NCI-H345 treated with DMSO at 0.1 percent for 48 hours (cell line): Measurements from ENCODE around the gene WDR37.

Source experiments
- DNase-seq: peaks from one replicate; lab custom pipeline; 2025; ENCODE audit not compliant: unreplicated experiment; lab: John Stamatoyannopoulos, UW

WDR37 gene

DNA sequence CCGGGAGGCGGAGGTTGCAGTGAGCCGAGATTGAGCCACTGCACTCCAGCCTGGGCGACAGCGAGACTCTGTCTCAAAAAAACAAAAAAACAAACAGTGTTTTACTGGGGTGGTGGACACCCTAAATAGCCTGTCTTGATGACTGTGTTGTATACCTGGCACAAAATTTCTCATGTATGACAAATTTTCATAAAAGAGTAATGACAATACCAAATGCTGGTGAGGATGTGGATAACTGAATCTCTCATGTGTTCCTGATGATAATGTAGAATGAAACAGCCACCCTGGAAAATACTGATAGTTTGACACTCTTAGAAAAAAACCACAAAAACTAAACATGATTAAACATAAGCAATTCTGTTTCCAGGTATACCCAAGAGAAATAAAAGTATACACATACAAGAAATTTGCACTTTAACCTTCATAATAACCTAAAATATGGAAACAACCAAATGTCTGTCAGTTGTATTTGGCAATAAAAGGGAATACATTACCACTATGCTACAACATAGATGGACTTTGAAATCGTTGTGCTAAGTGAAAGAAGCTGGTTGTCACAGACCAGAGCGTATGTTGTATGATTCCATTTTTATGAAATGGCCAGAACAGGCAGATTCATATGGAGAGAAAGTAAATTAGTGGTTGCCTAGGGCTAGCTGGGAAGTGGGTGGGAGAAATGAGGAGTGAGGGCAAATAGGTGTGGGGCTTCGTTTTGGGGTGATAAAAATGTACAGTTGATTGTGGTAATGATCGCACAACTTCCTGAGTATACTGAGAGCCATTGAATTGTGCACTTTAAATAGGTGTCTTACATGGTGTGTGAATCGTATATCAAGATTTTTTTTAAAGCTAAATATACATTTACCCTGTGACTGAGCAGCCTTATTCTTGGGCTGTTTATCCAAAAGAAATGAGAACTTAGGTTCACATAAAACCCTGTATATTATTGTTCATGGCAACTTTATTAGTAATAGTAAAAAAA is 12.5 kb downstream of the WDR37 start:
- no peak for DNase-seq

DNA sequence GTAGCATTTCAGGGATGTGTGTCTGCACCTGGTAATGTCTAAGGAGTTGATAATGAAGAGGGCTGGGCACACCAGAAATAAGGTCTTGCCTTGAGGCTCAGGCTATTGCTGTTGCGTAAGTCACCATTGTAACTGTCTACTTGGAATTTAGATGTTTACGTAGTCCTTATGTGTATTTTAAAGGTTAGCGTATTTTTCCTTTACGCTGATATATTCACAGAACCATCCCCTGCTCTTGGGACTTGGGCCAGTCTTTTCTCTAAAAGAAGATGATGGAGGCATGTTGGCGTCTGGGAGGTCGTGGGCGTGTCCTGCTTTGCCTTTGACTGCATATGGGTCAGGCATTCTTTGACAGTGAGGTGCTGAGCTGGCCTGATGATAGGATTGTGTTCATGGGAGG is 14.7 kb downstream of the WDR37 start:
- no peak for DNase-seq

DNA sequence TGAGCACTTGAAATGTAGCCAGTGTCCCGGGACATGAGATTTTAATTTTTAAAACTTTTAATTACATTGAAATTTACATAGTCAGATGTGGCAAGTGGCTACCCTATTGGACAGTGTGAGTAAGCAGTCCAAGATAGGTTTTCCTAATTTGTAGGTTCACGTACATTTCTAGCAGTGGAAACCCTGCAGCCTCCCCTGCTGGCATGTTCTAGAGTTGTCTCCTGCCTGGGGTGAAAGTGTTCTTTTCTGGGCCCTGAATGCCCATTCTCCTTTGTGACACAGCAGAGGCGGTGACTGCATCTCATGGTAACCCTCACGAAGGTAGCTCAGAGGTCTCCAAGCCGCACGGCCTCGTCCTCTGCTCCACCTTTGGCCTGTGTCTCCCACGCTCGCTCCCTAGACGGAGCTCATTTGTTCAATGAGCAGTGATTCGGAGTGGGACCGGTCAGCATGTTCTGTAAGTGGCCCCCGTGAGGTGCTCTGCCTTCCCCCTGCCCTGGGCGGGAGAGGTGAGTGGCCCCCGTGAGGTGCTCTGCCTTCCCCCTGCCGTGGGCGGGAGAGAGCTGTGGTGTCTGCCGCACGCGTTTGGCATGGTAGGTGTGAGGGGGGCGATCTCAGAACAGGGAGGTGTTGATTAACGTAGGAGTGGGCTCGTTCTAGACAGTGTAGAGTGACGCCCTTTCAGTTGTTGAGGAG is 18.0 kb downstream of the WDR37 start:
- no peak for DNase-seq

DNA sequence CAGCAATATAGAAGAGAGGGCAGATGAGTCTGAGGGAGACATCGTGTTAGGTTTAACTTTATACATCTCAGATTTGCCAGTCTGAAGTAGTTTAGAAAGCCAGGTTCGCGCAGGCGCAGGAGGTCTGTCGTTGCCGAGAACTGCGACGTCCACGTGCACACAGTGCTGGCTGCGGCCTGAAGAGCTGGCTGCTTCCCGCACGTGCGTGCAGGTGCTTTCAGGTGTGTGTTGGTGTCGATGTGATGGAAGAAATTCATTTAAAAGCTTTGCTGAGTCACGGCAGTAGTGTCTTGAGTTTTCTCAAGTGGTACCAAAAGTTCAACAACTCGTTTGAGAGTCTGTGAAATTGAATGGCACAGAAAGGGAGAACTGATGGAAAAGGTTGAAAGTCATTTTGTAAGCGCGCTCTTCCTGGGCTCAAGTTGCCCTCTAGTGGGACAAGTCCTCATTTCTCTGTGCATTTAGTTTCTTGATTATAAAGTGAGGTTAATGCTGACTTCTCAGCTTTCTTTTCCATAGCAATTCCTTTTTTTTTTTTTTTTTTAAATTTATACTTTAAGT is 18.6 kb downstream of the WDR37 start:
- no peak for DNase-seq

DNA sequence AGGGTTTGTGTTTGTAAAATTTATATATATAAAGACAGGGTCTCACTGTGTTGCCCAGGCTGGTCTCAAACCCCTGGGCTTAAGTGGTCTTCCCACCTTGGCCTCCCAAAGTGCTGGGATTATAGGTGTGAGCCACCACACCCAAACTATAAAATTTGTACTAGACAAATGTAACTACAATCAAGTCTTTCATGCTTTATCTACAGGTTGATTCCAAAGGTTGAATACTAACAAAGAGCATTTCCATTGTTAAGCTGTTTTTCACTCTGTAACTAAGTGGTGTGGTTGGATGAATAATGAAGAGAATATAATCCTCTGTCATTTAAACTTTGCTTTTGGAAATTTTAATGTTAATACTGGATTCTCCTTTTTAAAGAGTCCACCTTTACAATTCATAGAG is 22.5 kb downstream of the WDR37 start:
- no peak for DNase-seq

DNA sequence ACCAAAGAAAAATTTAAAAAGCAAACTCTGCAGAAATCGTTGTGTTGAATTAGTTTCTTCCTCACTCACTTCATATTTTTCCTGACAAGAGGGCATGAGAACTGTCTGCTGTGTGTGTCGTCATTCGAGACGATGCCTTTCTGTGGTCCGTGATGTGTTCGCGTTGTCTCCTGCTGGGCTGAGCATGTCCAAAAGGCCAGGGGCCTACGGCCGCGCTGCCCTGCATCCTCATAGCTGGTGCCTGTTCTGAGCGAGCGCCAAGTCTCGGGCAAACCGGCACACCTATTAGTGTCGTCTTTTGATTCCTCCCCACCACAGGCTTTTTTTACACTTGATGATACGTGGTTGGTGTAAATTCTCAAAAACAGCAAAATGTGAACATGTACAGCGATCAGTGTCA is 27.4 kb downstream of the WDR37 start:
- no peak for DNase-seq

DNA sequence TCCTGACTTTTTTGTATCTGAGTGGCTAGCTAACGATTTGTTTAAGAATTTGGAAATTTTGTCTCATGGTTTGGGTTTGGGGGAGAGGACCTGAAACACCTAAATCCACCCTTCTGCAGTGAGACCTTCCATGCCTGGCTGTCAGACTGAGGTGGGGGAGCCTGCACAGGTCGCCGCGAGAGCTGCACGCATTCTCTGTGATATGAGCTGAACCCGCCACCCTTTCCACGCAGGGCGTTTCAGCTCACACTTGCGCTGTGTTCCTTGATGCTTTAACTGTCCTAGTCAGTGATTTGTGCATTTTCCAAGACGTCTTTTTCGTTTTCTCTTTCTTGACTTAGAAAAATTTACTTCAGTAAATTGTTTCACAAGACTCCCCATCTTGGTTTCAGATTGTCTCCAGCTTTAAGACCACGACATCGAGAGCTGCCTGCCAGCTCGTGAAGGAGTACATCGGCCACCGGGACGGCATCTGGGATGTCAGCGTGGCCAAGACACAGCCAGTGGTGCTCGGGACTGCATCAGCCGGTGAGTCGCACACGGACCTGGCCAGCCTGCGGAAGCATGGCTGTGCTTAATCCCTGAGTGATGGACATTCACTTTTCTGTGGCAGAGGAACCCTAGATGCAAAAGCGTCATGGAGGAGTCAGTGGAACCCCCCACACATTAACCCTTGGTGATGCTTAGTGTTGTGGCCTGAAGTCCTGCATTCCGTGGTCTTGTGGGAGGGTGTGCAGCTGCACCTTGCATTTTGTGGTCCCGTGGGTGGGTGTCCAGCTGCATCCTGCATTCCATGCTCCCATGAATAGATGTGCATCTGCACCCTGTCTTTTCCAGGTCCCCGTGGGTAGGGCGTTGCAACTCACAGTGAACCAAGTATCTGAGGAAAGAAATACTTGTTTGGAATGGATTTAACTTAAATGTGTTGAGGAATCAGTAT is 28.1 kb downstream of the WDR37 start:
- no peak for DNase-seq

DNA sequence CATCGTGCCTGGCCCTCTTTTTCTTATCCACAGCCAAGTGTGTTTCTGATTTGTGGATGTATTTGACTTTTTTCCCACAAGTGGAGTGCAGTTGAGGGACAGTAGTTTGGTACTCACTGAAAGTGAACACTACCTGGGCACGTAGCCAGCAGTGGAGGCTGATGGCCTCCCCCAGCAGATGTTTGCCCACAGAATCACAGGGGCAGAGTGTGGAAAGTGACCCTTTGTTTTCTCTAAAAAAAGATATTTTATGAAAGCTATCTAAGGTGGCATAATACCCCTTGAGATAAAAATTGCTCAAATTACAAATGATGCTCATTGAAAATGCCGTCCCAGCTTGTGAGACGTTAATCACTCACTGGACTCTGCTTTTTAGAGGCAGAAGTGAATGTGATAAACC is 29.1 kb downstream of the WDR37 start:
- no peak for DNase-seq

DNA sequence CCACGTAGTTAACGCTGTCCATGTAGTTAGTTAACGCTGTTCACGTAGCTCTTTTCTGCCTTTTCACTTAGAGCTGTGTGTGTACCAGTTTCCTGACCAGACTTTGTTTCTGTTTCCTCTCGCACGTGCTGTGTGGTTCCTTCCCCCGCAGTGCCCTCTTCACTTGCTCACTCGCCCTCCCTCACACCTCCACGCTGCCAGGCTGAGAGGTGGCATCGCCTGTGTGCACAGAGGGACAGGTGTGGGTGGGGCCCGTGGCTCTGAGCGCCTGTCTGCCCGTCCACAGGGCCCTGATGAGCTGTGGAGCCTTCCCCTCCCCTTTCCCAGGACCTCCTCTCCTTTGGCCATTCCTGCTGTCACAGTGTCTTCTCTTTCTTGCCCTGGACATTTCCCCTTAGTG is 30.6 kb downstream of the WDR37 start:
- no peak for DNase-seq

DNA sequence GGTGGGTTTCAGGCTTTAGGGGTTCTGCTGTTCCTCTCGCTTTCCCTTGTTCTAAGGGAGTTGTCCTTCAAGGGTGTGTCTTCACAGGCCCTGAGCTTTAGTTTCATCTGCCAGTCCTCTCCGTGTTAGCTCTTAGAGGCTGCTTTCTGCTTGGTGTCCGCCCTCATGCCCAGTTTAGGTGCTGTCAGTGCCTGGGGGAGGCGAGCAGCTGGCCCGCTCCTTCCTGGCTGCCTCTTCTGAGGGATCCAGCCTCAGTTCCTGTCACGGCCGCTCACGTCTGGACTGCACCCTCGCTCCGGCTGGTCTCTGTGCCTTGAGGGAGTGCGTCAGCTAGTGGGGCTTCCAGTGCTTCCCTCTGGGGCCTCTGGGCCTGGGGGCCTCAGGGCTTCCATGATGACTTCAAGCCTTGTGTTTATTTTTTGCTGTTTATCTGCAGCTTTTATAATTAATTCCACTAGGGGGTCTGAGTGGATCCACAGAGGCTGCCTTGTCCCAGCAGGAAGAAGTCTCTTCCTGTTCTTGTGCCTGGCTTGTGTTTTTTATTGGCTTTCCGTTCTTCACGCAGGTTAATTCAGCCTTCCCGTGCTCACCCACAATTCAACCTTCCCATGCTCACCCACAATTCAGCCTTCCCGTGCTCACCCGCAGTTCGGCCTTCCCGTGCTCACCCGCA is 33.0 kb downstream of the WDR37 start:
- DNase-seq: no peak

DNA sequence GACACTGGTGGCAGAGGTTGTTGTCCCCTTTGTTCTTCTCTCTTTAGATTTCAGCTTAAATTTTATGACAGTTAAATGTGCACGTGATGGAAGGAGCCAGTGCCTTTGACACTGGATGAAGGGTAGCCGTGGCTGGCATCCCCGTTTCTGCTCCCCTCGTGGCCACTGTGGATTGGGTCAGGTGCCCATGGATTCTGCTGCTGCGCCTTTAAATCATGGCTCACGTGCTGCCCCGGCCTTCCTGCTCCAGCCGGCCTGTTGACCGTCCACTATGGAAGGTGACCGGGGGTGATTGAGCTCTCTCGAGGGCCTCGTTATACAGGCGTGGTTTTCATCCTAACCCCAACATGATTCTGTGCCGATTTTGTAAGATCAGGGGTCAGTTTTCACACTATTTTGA is 34.5 kb downstream of the WDR37 start:
- no peak for DNase-seq

DNA sequence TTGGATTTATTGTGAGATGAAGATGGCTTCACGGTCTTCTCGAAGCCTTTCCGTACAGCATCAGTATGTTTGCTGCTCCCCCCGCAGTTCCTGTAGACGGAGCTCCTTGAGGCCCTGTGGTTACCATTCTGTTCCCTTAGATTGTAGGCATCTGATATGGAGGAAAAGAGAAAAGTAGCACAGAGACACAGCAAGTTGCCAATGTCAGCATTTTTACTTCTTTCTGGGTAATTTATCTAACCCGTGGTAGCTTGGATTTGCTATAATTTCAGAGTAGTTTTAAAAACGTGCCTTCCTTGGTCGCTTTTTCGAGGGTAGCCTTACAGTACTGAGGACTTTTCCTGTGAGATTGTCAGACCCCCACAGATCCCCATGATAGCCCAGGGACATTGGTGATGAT is 37.5 kb downstream of the WDR37 start:
- no peak for DNase-seq

DNA sequence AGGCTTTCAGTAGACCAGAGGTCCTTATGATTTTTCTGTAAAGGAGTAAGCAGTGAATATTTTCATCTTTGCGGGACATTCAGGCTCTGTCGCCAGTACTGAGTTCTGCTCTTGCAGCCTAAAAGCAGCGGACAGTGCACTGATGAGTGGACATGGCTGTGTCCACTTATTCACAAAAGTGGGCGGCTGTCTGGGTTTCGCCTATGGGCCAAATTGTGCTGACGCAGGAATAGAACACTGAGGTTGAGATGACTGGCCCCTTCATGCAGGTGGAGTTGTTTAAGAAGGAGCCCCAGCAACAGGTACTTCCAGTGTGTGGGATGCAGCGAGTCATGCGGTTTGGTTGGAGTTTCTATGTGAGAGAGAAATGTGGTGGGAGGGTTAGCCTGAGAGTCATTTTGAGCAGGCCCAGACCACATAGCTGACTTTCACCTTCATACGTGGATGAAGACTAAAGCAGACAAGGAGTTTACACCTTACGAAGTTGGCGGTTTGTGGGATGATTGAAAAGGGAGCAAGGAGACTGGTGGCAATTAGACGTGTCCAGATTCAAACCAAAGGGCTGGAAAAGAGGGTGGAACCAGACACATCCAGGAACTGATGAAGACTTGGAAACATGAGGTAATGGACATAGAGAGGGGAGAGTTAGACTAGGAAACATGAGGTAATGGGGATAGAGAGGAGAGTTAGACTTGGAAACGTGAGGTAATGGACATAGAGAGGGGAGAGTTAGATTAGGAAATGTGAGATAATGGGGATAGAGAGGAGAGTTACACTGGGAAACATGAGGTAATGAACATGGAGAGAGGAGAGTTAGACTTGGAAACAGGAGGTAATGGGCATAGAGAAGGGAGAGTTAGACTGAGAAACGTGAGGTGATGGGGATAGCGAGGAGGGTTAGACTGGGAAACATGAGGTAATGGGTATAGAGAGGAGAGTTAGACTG is 38.2 kb downstream of the WDR37 start:
- DNase-seq: no peak

DNA sequence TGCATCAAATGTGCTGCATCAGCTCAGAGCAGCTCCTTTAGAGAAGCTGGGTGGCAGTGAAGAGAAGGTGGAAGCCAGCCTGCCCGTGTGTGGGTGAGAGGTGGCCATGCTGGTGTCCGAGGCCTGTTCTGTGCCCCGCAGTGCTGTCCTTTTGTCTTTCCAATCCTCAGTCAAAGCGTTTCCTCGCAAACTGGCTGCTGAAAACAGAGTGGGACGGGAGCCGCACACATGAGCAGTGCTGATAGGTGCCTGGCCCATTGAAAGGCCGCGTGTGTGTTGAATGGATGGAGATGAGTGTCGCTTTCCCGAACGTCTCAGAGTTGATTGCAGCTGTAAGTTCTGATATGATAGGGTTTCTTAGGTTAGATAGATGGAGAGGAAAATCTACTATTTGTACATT is 39.3 kb downstream of the WDR37 start:
- DNase-seq: no peak

DNA sequence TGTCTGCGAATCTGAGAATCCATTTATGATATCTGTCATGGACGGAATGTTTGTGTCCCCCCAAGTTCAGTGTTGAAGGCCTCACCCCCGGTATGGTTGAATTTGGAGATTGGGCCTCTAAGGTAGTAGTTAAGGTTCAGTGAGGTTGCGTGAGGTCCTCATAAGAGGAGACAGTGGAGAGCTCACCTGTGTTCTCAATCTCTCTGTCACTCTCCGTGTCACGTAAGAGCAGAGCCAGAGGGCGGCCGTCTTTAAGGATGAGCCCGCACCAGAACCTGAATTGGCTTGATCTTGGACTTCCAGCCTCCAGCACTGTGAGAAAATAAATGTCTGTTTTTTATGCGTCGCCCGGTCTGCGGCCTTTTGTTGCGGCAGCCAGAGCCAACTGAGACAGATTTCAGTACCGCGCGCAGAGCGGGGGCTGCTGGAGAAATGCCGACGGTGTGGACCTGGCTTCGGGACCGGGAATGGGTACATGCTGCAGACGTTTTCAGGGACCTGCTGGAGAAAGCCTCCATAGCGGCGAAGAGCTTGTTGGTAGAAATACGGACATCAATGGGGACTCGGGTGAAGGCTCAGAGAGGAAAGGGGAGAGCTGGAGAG is 40.2 kb downstream of the WDR37 start:
- DNase-seq: no peak

DNA sequence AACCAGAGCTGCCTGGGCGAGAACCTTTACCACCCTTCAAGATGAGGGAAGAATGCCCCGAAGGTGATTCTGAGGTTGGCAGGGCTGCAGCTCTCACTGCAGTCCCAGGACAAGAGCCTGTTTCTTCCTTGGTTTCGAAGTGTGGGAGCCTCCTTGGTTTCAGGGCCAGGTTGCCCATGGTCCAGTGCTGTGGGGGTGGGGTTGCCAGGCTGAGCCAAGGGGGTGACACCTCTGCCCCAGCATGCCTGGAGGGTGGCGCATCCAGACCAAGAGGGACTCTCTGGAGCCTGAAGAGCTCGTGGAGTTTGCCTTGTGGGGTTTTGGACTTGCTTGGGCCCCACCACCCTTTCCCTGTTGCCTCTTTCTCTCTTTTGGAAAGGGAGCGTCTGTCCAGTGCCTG is 41.3 kb downstream of the WDR37 start:
- no peak for DNase-seq

DNA sequence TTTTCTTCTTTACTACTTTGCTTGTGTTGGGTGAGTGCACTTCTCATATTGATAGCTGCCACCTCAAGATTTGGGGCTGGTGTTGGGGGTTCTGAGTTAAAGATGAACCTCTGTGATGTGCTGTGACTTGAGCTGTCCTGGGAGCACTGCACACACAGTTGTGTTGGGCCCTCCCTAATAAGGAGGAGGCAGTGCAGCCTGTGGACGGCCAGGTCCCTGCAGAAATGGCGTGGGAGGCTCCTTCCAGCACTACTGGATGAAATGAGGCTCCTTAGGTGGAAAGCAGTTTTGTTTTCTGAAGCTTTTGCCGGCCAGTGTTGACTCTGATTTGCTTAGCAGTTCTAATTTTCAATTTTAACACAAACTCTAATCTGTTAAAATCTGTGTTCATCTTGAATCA is 44.0 kb downstream of the WDR37 start:
- DNase-seq: no peak

DNA sequence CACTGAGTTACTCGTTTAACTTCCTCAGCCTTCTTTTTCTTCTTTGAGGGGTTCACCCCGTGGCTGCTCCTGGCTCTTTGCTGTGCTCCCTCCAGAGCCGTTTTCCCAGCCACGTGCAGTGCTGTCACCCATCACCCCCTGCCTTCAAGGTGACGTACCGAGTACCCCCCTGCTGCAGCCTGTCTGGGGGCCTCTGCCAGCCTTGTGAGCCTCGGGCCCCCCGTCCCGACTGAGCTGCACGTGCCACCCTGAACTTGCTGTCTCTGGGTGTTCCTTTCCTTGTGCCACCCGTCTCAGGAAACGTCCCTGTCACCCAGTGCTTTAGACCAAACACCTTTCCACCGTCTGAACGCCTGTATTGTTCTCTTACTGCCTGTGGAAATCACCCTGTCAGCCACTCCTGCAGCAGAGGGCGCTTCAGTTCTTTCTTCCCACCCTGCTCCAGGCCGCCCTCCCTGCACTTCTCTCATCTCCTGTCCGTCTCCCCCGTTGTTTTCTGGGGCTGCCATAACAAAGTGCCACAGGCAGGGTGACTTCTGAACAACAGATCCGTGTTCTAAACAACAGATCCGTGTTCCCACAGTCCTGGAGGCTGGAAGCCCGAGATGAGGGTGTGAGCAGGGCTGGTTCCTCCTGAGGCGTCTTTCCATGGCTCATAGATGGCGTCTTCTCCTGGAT is 44.6 kb downstream of the WDR37 start:
- DNase-seq: no peak
